Measurements from ENCODE around the gene TMEM132D. TPM values are rescaled to one million over a fixed set of nuclear protein-coding genes. Genes with fewer than 3 reads are reported as not detected.

The TMEM132D gene
- total and polyA plus RNA-seq, 2 donors (not counting 3 experiments of a cell fraction or from before 2014, with no cell fraction given) = not detected

DNA sequence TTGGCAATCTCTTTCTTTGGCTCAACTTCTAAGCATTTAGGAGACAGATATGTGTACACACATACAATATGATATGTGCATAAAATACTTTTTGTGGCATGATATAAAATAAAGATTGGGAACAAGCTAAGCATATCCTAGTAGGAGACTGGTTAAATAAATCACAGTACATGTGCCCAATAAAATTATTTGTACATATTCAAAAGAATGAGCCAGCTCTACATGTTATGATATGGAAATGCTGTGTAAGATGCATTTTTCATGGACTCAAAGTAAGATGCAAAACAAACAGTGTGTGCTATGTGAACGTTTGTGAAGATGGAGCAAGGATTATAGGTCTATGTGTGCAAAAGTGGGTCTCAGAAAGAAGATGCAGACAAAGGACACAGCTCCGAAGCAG is 311.4 kb downstream of the TMEM132D start:
- Histone ChIP-seq H4K20me1 (replicated peaks; ENCODE audit: control insufficient read depth, extremely low read depth, insufficient read depth, low read length) (no peaks in the 10 kb centered on the region), H3K4me1 (ENCODE audit: control insufficient read depth, extremely low read depth, insufficient read depth, low read length) (no peaks in the 10 kb centered on the region), H3K27ac (ENCODE audit: insufficient read depth, low read depth, low read length) (no peak overlapping the region), H3K9me3 (replicated peaks; ENCODE audit: control insufficient read depth, insufficient read depth, low read length) (peaks cover 11% of the 10 kb centered on the region), H3K4me3 (replicated peaks in 1 of 3; ENCODE audit: insufficient read depth in 1 of 3, low read depth in 1 of 3, low read length in 3 of 3) (no peak overlapping the region), H2AFZ (ENCODE audit: low read depth, low read length) (no peak overlapping the region), H3K79me2 (ENCODE audit: control insufficient read depth, insufficient read depth, low read length) (no peaks in the 10 kb centered on the region), H3K9me1 (replicated peaks; ENCODE audit: control insufficient read depth, extremely low read depth, insufficient read depth, low read length) (no peaks in the 10 kb centered on the region), H3K36me3 (ENCODE audit: control insufficient read depth in 2 of 2, extremely low read depth in 1 of 2, insufficient read depth in 2 of 2, low read length in 2 of 2) (no peaks in the 10 kb centered on the region), H3K9ac (replicated peaks; ENCODE audit: extremely low read depth, insufficient read depth, low read length) (no peak overlapping the region), H3K4me2 (ENCODE audit: insufficient read depth, low read length) (no peak overlapping the region), H3K27me3 (ENCODE audit: control insufficient read depth in 2 of 2, insufficient read depth in 2 of 2, low read length in 2 of 2) (no peaks in the 10 kb centered on the region)
- CTCF ChIA-PET = no interaction called here
- no TSS peak for BruUV-seq (replicated peaks)
- intact Hi-C loops (cut with micrococcal nuclease) = no loop called here
- no peak for TF ChIP-seq MAX (IDR thresholded peaks at IDR 0.05; ENCODE audit: insufficient read depth, insufficient read length)
- no peak for TF ChIP-seq FOS (IDR thresholded peaks at IDR 0.05; ENCODE audit: borderline replicate concordance, insufficient read depth, low read length)
- TF ChIP-seq MYC (IDR thresholded peaks at IDR 0.05; ENCODE audit: low read depth, low read length) = no peak
- POLR2A ChIA-PET = no interaction called here
- FAIRE-seq (no peak), DNase-seq (ENCODE audit: low read depth, low spot score) (no peak)
- dilution Hi-C loops (cut with MboI; ENCODE audit: extremely low pct_ligation_motif_present, low sequenced_read_pairs) = no loop called here

DNA sequence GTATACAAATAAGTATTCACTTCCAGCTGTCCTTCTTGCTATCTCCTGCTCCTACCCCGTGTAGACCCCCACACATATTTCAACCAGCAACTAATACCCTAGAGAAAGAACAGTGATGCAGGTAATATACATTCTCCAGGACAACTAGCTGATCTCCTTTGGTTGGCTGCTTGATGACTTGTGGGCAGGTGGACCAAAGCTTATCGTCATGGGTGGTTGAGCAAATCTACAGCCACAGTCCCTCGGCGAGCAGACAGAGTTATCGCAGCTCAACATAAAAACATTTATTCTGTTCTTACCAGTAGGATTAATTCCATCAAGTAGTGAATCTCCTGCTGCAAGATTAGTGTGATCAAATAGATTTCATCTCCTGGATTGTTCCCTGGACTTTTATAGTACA is 314.3 kb downstream of the TMEM132D start:
- no peak overlapping the region for H3K4me3 ChIP-seq (replicated peaks in 1 of 3; ENCODE audit: insufficient read depth in 1 of 3, low read depth in 1 of 3, low read length in 3 of 3)
- intact Hi-C loops (cut with micrococcal nuclease) = no loop called here
- BruUV-seq (replicated peaks) = no TSS peak
- no peak overlapping the region for H3K9ac ChIP-seq (replicated peaks; ENCODE audit: extremely low read depth, insufficient read depth, low read length)
- H3K36me3 ChIP-seq (ENCODE audit: control insufficient read depth in 2 of 2, extremely low read depth in 1 of 2, insufficient read depth in 2 of 2, low read length in 2 of 2) = no peaks in the 10 kb centered on the region
- H3K9me3 ChIP-seq (replicated peaks; ENCODE audit: control insufficient read depth, insufficient read depth, low read length) = peaks cover 9% of the 10 kb centered on the region
- no peaks in the 10 kb centered on the region for H3K79me2 ChIP-seq (ENCODE audit: control insufficient read depth, insufficient read depth, low read length)
- CTCF ChIA-PET = no interaction called here
- no peaks in the 10 kb centered on the region for H3K27me3 ChIP-seq (ENCODE audit: control insufficient read depth in 2 of 2, insufficient read depth in 2 of 2, low read length in 2 of 2)
- POLR2A ChIA-PET = no interaction called here
- no peak for FAIRE-seq
- TF ChIP-seq EZH2 (IDR thresholded peaks at IDR 0.05; ENCODE audit: borderline replicate concordance, low read depth, low read length, severe bottlenecking) = no peak
- TF ChIP-seq JUN (IDR thresholded peaks at IDR 0.05; ENCODE audit: borderline replicate concordance, insufficient read depth, insufficient read length, low read depth) = no peak
- TF ChIP-seq, protein P1, sequence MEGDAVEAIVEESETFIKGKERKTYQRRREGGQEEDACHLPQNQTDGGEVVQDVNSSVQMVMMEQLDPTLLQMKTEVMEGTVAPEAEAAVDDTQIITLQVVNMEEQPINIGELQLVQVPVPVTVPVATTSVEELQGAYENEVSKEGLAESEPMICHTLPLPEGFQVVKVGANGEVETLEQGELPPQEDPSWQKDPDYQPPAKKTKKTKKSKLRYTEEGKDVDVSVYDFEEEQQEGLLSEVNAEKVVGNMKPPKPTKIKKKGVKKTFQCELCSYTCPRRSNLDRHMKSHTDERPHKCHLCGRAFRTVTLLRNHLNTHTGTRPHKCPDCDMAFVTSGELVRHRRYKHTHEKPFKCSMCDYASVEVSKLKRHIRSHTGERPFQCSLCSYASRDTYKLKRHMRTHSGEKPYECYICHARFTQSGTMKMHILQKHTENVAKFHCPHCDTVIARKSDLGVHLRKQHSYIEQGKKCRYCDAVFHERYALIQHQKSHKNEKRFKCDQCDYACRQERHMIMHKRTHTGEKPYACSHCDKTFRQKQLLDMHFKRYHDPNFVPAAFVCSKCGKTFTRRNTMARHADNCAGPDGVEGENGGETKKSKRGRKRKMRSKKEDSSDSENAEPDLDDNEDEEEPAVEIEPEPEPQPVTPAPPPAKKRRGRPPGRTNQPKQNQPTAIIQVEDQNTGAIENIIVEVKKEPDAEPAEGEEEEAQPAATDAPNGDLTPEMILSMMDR (IDR thresholded peaks at IDR 0.05; ENCODE audit: extremely low read depth in 1 of 2, insufficient read depth in 1 of 2, low read depth in 1 of 2, low read length in 2 of 2) = no peak
- TF ChIP-seq GATA2 (IDR thresholded peaks at IDR 0.05; ENCODE audit: insufficient read depth, insufficient read length, low read depth, low read length) = no peak
- TF ChIP-seq FOS (IDR thresholded peaks at IDR 0.05; ENCODE audit: borderline replicate concordance, insufficient read depth, low read length) = no peak
- no peak for TF ChIP-seq POLR2AphosphoS5 (IDR thresholded peaks at IDR 0.05; ENCODE audit: insufficient read depth, low read depth, low read length)
- TF ChIP-seq MAX (IDR thresholded peaks at IDR 0.05; ENCODE audit: insufficient read depth, insufficient read length) = no peak
- TF ChIP-seq POLR2A (IDR thresholded peaks at IDR 0.05; ENCODE audit: low read depth, low read length) = no peak
- TF ChIP-seq MYC (IDR thresholded peaks at IDR 0.05; ENCODE audit: low read depth, low read length) = no peak
- no peaks in the 10 kb centered on the region for H3K9me1 ChIP-seq (replicated peaks; ENCODE audit: control insufficient read depth, extremely low read depth, insufficient read depth, low read length)
- no peak overlapping the region for H2AFZ ChIP-seq (ENCODE audit: low read depth, low read length)
- no peak overlapping the region for H3K4me2 ChIP-seq (ENCODE audit: insufficient read depth, low read length)
- dilution Hi-C loops (cut with MboI; ENCODE audit: extremely low pct_ligation_motif_present, low sequenced_read_pairs) = no loop called here
- H3K27ac ChIP-seq (ENCODE audit: insufficient read depth, low read depth, low read length) = no peak overlapping the region
- H4K20me1 ChIP-seq (replicated peaks; ENCODE audit: control insufficient read depth, extremely low read depth, insufficient read depth, low read length) = no peaks in the 10 kb centered on the region
- no peaks in the 10 kb centered on the region for H3K4me1 ChIP-seq (ENCODE audit: control insufficient read depth, extremely low read depth, insufficient read depth, low read length)
- no peak for DNase-seq (ENCODE audit: low read depth, low spot score)
